Lung (tissue), 12 donors: ENCODE measurements around the gene ETV6. TPM values are rescaled to one million over a fixed set of nuclear protein-coding genes. Genes with fewer than 3 reads are reported as not detected.
A peak's percentile ranks its signal among the peaks of the same experiment; 100 is the strongest.

Experiments
- ATAC-seq: fragments of 200-7000 bp; cut with Tn5 transposase; one replicate; pipeline ENCODE4 v1.9.1; 2020; ENCODE audit warnings: moderate number of reproducible peaks; ENCODE audit not compliant: insufficient read depth, low FRiP score
- DNase-seq, 3 donors: peaks; one replicate each; pipeline ENCODE4 v3.0.0-alpha.2; 2013 to 2017
- H3K27ac ChIP-seq, 2 donors: one replicate each; pipeline ENCODE4 v1.5.1; 2013; ENCODE audit warnings: mild to moderate bottlenecking in 2 of 2, moderate library complexity in 2 of 2, control low read depth in 1 of 2, inconsistent platforms in 1 of 2, low read depth in 1 of 2, low read length in 1 of 2
- H3K27me3 ChIP-seq, 3 donors: one replicate each; pipeline ENCODE4 v1.5.1; 2013; ENCODE audit warnings: low read length in 2 of 3; ENCODE audit not compliant: control insufficient read depth in 3 of 3, insufficient read depth in 3 of 3
- H3K36me3 ChIP-seq, 4 donors: one replicate each; pipeline ENCODE4 v1.5.1; 2013; ENCODE audit warnings: low read length in 4 of 4, mild to moderate bottlenecking in 1 of 4, moderate library complexity in 1 of 4; ENCODE audit not compliant: control insufficient read depth in 4 of 4, insufficient read depth in 4 of 4
- H3K4me1 ChIP-seq, 5 donors: one replicate each; pipeline ENCODE4 v1.5.1; 2013; ENCODE audit warnings: low read length in 5 of 5, mild to moderate bottlenecking in 2 of 5, moderate library complexity in 1 of 5; ENCODE audit not compliant: control insufficient read depth in 5 of 5, insufficient read depth in 5 of 5
- H3K4me3 ChIP-seq: one replicate; pipeline ENCODE4 v1.5.1; 2013; ENCODE audit warnings: mild to moderate bottlenecking, control low read depth, moderate library complexity
- H3K9ac ChIP-seq, 2 donors: one replicate each; pipeline ENCODE4 v1.5.1; 2013; ENCODE audit warnings: low read length in 2 of 2, control low read depth in 1 of 2; ENCODE audit not compliant: insufficient read depth in 1 of 2
- H3K9me3 ChIP-seq, 4 donors: one replicate each; pipeline ENCODE4 v1.5.1; 2013; ENCODE audit warnings: low read length in 3 of 4, mild to moderate bottlenecking in 1 of 4, moderate library complexity in 1 of 4; ENCODE audit not compliant: control insufficient read depth in 4 of 4, insufficient read depth in 3 of 4
- CTCF ChIP-seq: IDR thresholded peaks from 2 replicates; pipeline ENCODE4 v1.5.1; 2012; ENCODE audit warnings: mild to moderate bottlenecking; ENCODE audit errors: control extremely low read depth, extremely low read depth
- WGBS, 2 donors: extraction: QIAGEN DNeasy Blood & Tissue Kit; methylation state at CpG; one replicate each; pipeline ENCODE4 v1.1.7; 2013; 5-methylcytosine and 5-hydroxymethylcytosine counted together
- polyA plus RNA-seq, 2 donors: library from polyadenylated mRNA; stranded (reverse); fragments of 200-250 nt; gene quantifications; one replicate each; pipeline ENCODE4 v1.2.1, GENCODE V29; 2013
- total RNA-seq, 2 donors: library from RNA; depleted of rRNA in 1 of 2; stranded (reverse); fragments of >200 nt in 1 of 2; gene quantifications; one replicate each; pipeline ENCODE4 v1.2.1, GENCODE V29; 2014 to 2021
- donor health status: control.
- donor health status: control.
- donor health status: Bipolar disorder and iron deficiency.
- donor health status: healthy.
- donor health status: DM: yes; HTN: yes; CAD: no.

Gene ETV6
- total and polyA plus RNA-seq, 4 donors, result 8.6 to 45.7 (median 13.6) TPM

GRCh38 chr12:11798856-11799501, 149.5 kb downstream of the ETV6 start:
- no peak overlapping the region for H3K4me3 ChIP-seq
- peak overlapping the region in 1 of 2 donors; percentile 26 for H3K27ac ChIP-seq
- peaks cover 0 to 3% (median 0%) of the 10 kb centered on the region in 4 donors for H3K36me3 ChIP-seq
- no peaks in the 10 kb centered on the region for H3K27me3 ChIP-seq
- DNase-seq, result peak in 1 of 3 donors; percentile 62
- no peak for ATAC-seq
- H3K9ac ChIP-seq, result no peak overlapping the region
- H3K4me1 ChIP-seq, result peaks cover 0 to 34% (median 14%) of the 10 kb centered on the region in 5 donors
- WGBS, 2 donors, result 3 to 20% methylated on average over 4 of the region's 4 CpGs
- no peaks in the 10 kb centered on the region for H3K9me3 ChIP-seq
- TF ChIP-seq CTCF, result no peak

DNA sequence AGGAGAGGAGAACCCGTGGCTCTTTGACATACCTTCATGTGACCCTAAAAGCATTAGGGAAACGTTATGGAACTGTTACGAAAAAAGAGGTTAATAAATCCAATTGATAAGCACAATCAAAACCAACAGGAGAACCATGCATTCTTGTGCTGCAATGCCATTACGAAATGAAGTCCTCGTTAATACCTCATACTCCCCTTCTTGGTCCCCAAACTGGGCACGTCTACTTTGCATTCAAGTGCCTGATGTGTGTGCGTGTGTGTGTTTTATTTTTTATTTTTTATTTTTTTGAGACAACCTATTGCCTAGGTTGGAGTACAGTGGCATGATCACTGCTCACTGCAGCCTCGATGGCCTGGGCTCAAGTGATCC, 150.0 kb downstream of the ETV6 start:
- H3K9ac ChIP-seq, result no peak overlapping the region
- H3K27me3 ChIP-seq, result no peaks in the 10 kb centered on the region
- peaks cover 0 to 3% (median 0%) of the 10 kb centered on the region in 4 donors for H3K36me3 ChIP-seq
- no peaks in the 10 kb centered on the region for H3K9me3 ChIP-seq
- no peak overlapping the region for H3K4me3 ChIP-seq
- no peak for DNase-seq
- H3K27ac ChIP-seq, result no peak overlapping the region
- WGBS, 2 donors, result 50 to 79% methylated on average over 8 of the region's 8 CpGs
- no peak for ATAC-seq
- H3K4me1 ChIP-seq, result peaks cover 0 to 33% (median 14%) of the 10 kb centered on the region in 5 donors
- no peak for TF ChIP-seq CTCF

DNA sequence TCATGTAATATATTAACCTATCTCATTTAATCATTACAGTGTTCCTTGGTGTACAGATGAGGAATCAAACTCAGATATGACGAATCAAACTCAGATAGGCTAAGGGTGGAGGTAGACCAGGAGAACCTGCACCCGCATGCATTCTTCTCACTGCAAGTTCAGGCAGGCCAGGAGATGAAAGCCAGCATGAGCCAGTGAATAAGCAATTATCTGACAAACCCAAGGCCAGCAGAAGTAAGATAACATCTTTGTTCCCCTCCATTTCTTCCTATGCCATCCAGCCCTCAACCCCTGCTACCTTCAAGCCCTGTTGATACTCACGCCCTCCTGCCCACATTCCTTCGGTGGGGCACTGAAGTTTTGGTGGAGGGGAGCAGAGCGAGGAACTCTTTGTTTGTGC, 152.2 kb downstream of the ETV6 start:
- TF ChIP-seq CTCF, result no peak
- H3K27ac ChIP-seq, result peak overlapping the region in 1 of 2 donors; percentile 26
- H3K9ac ChIP-seq, result no peak overlapping the region
- DNase-seq (no peak), ATAC-seq (no peak)
- no peaks in the 10 kb centered on the region for H3K27me3 ChIP-seq
- peaks cover 0 to 3% (median under 1%) of the 10 kb centered on the region in 4 donors for H3K36me3 ChIP-seq
- peaks cover 0 to 16% (median 4%) of the 10 kb centered on the region in 5 donors for H3K4me1 ChIP-seq
- 22 to 62% methylated on average over 5 of the region's 5 CpGs for WGBS, 2 donors
- no peaks in the 10 kb centered on the region for H3K9me3 ChIP-seq
- H3K4me3 ChIP-seq, result no peak overlapping the region
